PFSK-1 (cell line): Measurements from ENCODE around the gene DOCK10.

ENCODE experiments used
- FOXP2 ChIP-seq: optimal IDR thresholded peaks from 2 replicates; pipeline ENCODE3; 2011; ENCODE audit warnings: borderline replicate concordance, control low read depth, inconsistent platforms; ENCODE audit not compliant: insufficient read depth; ENCODE audit errors: extremely low read length, extremely low read depth
- POLR2AphosphoS5 ChIP-seq: IDR thresholded peaks from 2 replicates; pipeline ENCODE4 v1.6.1; 2012; ENCODE audit warnings: low read depth, mild to moderate bottlenecking, control low read depth, low read length, moderate library complexity
- REST ChIP-seq, 2 experiments: IDR thresholded peaks; 2 replicates each; pipeline versions ENCODE4 v1.6.1 to v1.8.0; 2011 to 2012; ENCODE audit warnings: low read depth in 2 of 2, low read length in 2 of 2, control low read depth in 1 of 2, inconsistent platforms in 1 of 2, mild to moderate bottlenecking in 1 of 2, moderate library complexity in 1 of 2; ENCODE audit not compliant: insufficient read depth in 1 of 2
- SIN3A ChIP-seq: IDR thresholded peaks from 2 replicates; pipeline ENCODE4 v1.6.1; 2012; ENCODE audit warnings: mild to moderate bottlenecking, low read length, moderate library complexity, borderline replicate concordance; ENCODE audit not compliant: insufficient read depth
- TAF1 ChIP-seq: IDR thresholded peaks from 2 replicates; pipeline ENCODE4 v1.6.1; 2012; ENCODE audit warnings: low read length, control low read depth, borderline replicate concordance; ENCODE audit not compliant: insufficient read depth

Gene DOCK10

GRCh38 chr2:224957540-224958461 lies 84.5 kb downstream of the DOCK10 start:
- TF ChIP-seq TAF1, result no peak
- TF ChIP-seq REST (IDR thresholded peaks at IDR 0.05; ENCODE audit: insufficient read depth in 1 of 2, low read depth in 2 of 2, low read length in 2 of 2), result no peak
- no peak for TF ChIP-seq SIN3A
- TF ChIP-seq FOXP2, result no peak
- no peak for TF ChIP-seq POLR2AphosphoS5

GRCh38 chr2:224956706-224957105 lies 85.6 kb downstream of the DOCK10 start:
- no peak for TF ChIP-seq FOXP2
- no peak for TF ChIP-seq TAF1
- TF ChIP-seq REST (IDR thresholded peaks at IDR 0.05; ENCODE audit: insufficient read depth in 1 of 2, low read depth in 2 of 2, low read length in 2 of 2), result no peak
- no peak for TF ChIP-seq SIN3A
- TF ChIP-seq POLR2AphosphoS5, result no peak

GRCh38 chr2:224954980-224955379 lies 87.3 kb downstream of the DOCK10 start:
- TF ChIP-seq TAF1 (no peak), POLR2AphosphoS5 (no peak), FOXP2 (no peak), REST (IDR thresholded peaks at IDR 0.05; ENCODE audit: insufficient read depth in 1 of 2, low read depth in 2 of 2, low read length in 2 of 2) (no peak), SIN3A (no peak)

GRCh38 chr2:224952936-224953657 lies 89.2 kb downstream of the DOCK10 start:
- no peak for TF ChIP-seq FOXP2
- TF ChIP-seq REST (IDR thresholded peaks at IDR 0.05; ENCODE audit: insufficient read depth in 1 of 2, low read depth in 2 of 2, low read length in 2 of 2), result no peak
- TF ChIP-seq POLR2AphosphoS5, result no peak
- no peak for TF ChIP-seq SIN3A
- TF ChIP-seq TAF1, result no peak
